Measurements from ENCODE around the gene ANXA2R. TPM values are rescaled to one million over a fixed set of nuclear protein-coding genes. Genes with fewer than 3 reads are reported as not detected.
"Not testable (repeated sequence)": the region's sequence is repeated elsewhere in the genome, so short reads cannot be mapped to it uniquely, and the experiment has no call there.

The ANXA2R gene, protein sequence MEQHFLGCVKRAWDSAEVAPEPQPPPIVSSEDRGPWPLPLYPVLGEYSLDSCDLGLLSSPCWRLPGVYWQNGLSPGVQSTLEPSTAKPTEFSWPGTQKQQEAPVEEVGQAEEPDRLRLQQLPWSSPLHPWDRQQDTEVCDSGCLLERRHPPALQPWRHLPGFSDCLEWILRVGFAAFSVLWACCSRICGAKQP
- total RNA-seq = 2.8 TPM

- peak; percentile 93 for DNase-seq (ENCODE audit: low spot score)
Observed at GRCh38 chr5:43040287-43041098, at the start of gene ANXA2R. Gene ANXA2R, minus strand, starts transcription at chr5:43040319. Its CDS starts 273 bp downstream, at chr5:43040046.

GRCh38 chr5:43086118-43086908 is 46.2 kb upstream of the ANXA2R start:
- DNase-seq (ENCODE audit: low spot score) = not testable (repeated sequence)

- DNase-seq (ENCODE audit: low spot score) = no peak
Observed at GRCh38 chr5:43085453-43085852, 45.3 kb upstream of the ANXA2R start.

- DNase-seq (ENCODE audit: low spot score) = not testable (repeated sequence)
Observed at GRCh38 chr5:43084468-43084867, 44.3 kb upstream of the ANXA2R start.

DNA sequence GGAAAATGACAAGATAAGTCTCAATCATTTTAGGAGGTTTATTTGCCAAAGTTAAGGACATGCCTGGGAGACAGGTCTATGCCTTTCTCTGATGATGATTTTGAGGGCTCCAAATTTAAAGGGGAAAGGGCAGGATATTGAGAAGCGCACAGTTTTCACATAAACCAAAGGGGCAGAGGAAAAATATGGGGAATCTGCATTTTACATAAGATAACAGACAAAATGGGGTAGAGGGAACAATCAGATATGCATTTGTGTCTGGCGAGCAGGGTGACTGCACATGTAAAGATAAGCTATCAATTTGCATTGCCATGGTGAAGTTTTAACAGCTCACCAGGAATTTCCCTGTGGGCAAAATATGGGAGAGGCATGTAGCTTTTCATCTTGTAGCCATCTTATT is 41.2 kb upstream of the ANXA2R start:
- DNase-seq (ENCODE audit: low spot score) = not testable (repeated sequence)

DNA sequence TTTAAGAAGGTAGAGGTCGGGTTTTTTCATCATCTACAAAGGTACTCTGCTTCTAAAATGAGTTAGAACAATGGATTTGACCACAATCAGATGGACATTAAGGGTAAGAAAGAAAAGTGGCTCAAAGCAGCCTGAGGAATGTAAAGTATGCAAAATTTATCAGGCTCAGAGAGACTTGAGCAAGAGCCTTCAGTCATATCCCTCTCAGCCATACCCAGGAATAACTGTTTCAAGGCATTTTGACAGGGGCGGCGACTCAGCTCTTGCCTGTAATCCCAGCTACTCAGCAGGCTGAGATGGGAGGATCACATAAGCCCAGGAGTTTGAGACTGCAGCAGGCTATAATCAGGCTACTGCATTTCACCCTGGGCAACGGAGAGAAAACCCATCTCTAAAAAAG is 38.8 kb upstream of the ANXA2R start:
- DNase-seq (ENCODE audit: low spot score) = no peak

GRCh38 chr5:43077446-43078191 is 37.5 kb upstream of the ANXA2R start:
- DNase-seq (ENCODE audit: low spot score) = not testable (repeated sequence)

GRCh38 chr5:43075319-43076293 is 35.5 kb upstream of the ANXA2R start:
- DNase-seq (ENCODE audit: low spot score) = peak; percentile 20

DNA sequence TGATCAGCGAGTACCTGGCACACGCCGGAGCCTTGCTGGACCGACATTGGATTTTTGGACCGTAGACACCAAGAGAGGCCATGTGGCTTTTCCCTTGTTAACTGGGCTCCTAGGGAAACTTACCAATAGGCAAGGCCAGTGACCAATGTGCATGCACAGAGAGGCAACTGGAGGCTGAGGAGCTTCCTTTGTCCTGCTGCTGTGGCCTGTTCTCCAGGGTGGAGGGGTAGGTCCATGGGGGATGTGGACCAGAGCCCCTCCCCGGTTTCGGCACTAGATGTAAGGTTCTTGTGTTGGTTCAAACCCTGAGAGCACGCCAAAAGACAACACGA is 34.8 kb upstream of the ANXA2R start:
- no peak for DNase-seq (ENCODE audit: low spot score)

GRCh38 chr5:43073597-43074546 is 33.8 kb upstream of the ANXA2R start:
- no peak for DNase-seq (ENCODE audit: low spot score)

DNA sequence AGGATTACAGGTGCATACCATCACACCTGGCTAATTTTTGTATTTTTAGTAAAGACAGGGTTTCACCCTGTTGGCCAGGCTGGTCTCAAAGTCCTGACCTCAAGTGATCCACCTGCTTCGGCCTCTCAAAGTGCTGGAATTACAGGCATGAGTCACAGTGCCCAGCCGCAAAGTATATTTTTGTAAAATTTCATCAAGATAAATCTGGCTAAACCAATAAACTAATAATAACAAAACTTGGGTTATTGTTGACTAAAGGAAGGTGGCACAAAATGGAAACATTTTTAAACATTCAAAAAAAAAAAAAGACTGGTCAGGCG is 29.2 kb upstream of the ANXA2R start:
- not testable (repeated sequence) for DNase-seq (ENCODE audit: low spot score)

DNA sequence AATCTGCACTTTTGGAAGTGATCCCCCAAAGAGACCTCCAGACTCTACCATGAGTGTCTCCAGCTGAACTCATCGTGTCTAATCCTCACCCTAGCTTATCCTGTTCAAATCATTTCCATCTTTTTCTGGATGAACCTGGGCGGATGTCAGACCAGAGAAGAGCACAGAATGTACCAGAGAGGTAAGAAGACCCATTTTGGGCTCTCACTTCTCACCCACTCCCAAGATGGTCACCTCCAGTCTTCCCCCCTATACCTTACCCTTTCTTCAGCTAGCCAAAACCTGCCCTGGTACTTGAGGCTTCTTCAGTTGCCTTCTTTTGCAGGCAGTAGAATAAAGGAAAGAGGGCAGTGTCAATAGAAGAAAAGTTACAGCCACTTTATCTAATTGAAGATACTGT is 27.9 kb upstream of the ANXA2R start:
- no peak for DNase-seq (ENCODE audit: low spot score)

- peak; percentile 94 for DNase-seq (ENCODE audit: low spot score)
Observed at GRCh38 chr5:43066799-43067741, 27.0 kb upstream of the ANXA2R start.

GRCh38 chr5:43065948-43066798 is 26.1 kb upstream of the ANXA2R start:
- DNase-seq (ENCODE audit: low spot score) = peak; percentile 76

- DNase-seq (ENCODE audit: low spot score) = no peak
Observed at GRCh38 chr5:43065387-43065947, 25.3 kb upstream of the ANXA2R start.

- DNase-seq (ENCODE audit: low spot score) = no peak
Observed at GRCh38 chr5:43063721-43064171, 23.6 kb upstream of the ANXA2R start.
